ENCODE measurements around the gene TUBGCP3.

- TF ChIP-seq POLR2AphosphoS5 (IDR thresholded peaks at IDR 0.05) (no peak), CTCF (IDR thresholded peaks at IDR 0.05) (no peak)
These were observed 142.3 kb downstream of the TUBGCP3 start for GRCh38 chr13:112445411-112446271.
